Aorta (tissue), 5 donors: Measurements from ENCODE around the gene C20orf144. TPM values are rescaled to one million over a fixed set of nuclear protein-coding genes. Genes with fewer than 3 reads are reported as not detected.
"Not testable (repeated sequence)": the region's sequence is repeated elsewhere in the genome, so short reads cannot be mapped to it uniquely, and the experiment has no call there.

ENCODE experiments used
- ATAC-seq: fragments of 200-7000 bp; cut with Tn5 transposase; one replicate; pipeline ENCODE4 v1.9.1; 2022; ENCODE audit warnings: moderate library complexity; ENCODE audit not compliant: low FRiP score
- DNase-seq, 2 donors: peaks; one replicate each; pipeline ENCODE4 v3.0.0-alpha.2; 2020
- H3K27ac ChIP-seq, 2 donors: one replicate each; pipeline ENCODE4 v1.5.1; 2013; ENCODE audit warnings: low read length in 2 of 2, mild to moderate bottlenecking in 2 of 2, moderate library complexity in 2 of 2, control low read depth in 1 of 2, inconsistent platforms in 1 of 2, low read depth in 1 of 2
- H3K27me3 ChIP-seq, 2 donors: one replicate each; pipeline ENCODE4 v1.6.1; 2013; ENCODE audit warnings: control low read depth in 1 of 2, low read length in 1 of 2, mild to moderate bottlenecking in 1 of 2, moderate library complexity in 1 of 2; ENCODE audit not compliant: insufficient read depth in 2 of 2, control insufficient read depth in 1 of 2
- H3K36me3 ChIP-seq, 2 donors: one replicate each; pipeline ENCODE4 v1.6.1; 2013; ENCODE audit warnings: control low read depth in 1 of 2, low read length in 1 of 2, mild to moderate bottlenecking in 1 of 2; ENCODE audit not compliant: insufficient read depth in 2 of 2, control insufficient read depth in 1 of 2
- H3K4me1 ChIP-seq, 2 donors: one replicate each; pipeline ENCODE4 v1.6.1; 2013; ENCODE audit warnings: low read length in 2 of 2, control low read depth in 1 of 2, mild to moderate bottlenecking in 1 of 2, moderate library complexity in 1 of 2; ENCODE audit not compliant: insufficient read depth in 2 of 2, control insufficient read depth in 1 of 2
- H3K4me3 ChIP-seq, 2 donors: one replicate each; pipeline ENCODE4 v1.5.1; 2013; ENCODE audit warnings: low read length in 2 of 2, control low read depth in 1 of 2, mild to moderate bottlenecking in 1 of 2
- H3K9me3 ChIP-seq: one replicate; pipeline ENCODE4 v1.6.1; 2013; ENCODE audit warnings: mild to moderate bottlenecking, low read length; ENCODE audit not compliant: control insufficient read depth
- whole genome bisulfite sequencing, 2 donors: extraction: QIAGEN DNeasy Blood & Tissue Kit; methylation state at CpG; one replicate each; pipeline ENCODE4 v1.1.7; 2013; 5-methylcytosine and 5-hydroxymethylcytosine counted together
- intact Hi-C, 2 donors: fragments of 100-400 bp; cut with DNase I; formaldehyde crosslinking; loops; one replicate each; pipeline versions ENCODE4 v1.14.2 to v1.15.0; 2022
- polyA plus RNA-seq, 2 donors: library from polyadenylated mRNA; stranded (reverse); fragments of 200-250 nt; gene quantifications; one replicate each; pipeline ENCODE4 v1.2.3, GENCODE V29; 2013
- total RNA-seq, 2 donors: library from RNA; stranded (reverse); fragmentation: NEBNext Ultra II Directional; extraction: Animal tissue kit (Norgen Biotek cat#: 25700); gene quantifications; one replicate each; pipeline ENCODE4 v1.2.1, GENCODE V29; 2021
- donor health status: healthy with polysubstance abuse.
- donor health status: Bipolar disorder and iron deficiency.
- donor health status: DM: no; HTN: no; CAD: no.
- donor health status: DM: no; HTN: no; CAD: no.
- donor health status: DM: yes; HTN: yes; CAD: no.

Gene C20orf144
- total and polyA plus RNA-seq, 4 donors = 0.16 to 0.31 TPM; not detected in 2

DNA sequence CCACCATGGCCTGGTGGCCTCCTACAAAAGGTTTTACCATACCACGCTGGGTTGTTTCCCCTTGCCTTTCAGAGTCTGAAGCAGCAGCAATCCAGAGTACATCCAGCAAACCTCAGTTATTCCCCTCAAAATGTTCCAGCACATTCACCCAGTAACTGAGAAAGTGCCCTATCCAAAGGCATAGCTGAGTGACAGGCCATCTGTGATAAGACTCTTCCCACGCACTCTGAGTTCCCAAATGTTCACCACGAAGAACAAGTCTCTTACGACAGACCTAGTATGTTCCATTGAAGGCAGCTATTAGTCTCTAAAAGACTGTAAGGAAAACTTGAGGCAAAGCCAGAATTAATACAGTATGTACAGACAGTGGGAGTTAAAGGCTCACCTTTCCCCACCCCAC lies 31.6 kb upstream of the C20orf144 start:
- Histone ChIP-seq H3K36me3 (peaks cover 3 to 10% of the 10 kb centered on the region in 2 donors), H3K4me3 (no peak overlapping the region), H3K27ac (no peak overlapping the region), H3K27me3 (no peaks in the 10 kb centered on the region), H3K9me3 (no peaks in the 10 kb centered on the region), H3K4me1 (no peaks in the 10 kb centered on the region)
- intact Hi-C loops = no loop called here
- DNase-seq = no peak
- WGBS, 2 donors = 62 to 73% methylated on average over 4 of the region's 4 CpGs
- no peak for ATAC-seq

DNA sequence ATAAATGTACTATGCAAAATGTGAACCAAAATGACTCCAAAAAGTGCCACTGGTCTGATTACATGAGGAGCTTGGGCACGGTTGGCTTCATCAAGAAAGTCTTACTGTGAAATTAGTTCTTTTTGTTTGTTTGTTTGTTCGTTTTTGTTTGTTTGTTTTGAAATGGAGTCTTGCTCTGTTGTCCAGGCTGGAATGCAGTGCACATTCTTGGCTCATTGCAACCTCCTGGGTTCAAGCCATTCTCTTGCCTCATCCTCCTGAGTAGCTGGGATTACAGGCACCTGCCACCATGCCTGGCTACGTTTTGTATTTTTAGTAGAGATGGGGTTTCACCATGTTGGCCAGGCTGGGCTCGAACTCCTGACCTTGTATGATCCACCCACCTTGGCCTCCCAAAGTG lies 30.2 kb upstream of the C20orf144 start:
- intact Hi-C loops, DNase-seq, H3K27ac ChIP-seq, ATAC-seq, H3K27me3 ChIP-seq, H3K4me1 ChIP-seq, H3K4me3 ChIP-seq, H3K9me3 ChIP-seq: not testable (repeated sequence)
- H3K36me3 ChIP-seq = peaks cover 8 to 13% of the 10 kb centered on the region in 2 donors
- 72 to 74% methylated on average over 4 of the region's 4 CpGs for WGBS, 2 donors

DNA sequence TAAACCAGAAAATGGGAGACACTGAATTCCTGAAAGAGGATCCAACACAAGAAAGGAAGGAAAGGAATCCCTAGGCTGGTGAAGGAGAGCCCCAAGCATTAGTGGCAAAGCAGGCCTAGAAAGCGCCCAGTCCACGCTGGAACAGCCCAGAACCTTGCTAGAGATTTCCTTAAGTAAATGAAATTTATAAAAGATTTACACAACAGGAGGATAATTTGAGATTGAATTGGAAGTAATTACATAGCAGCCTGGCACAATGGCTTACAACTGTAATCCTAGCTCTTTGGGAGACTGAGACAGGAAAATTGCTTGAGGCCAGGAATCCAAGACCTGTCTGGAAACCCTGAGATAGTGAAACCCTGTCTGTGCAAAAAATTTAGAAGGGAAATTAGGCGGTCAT lies 26.8 kb upstream of the C20orf144 start:
- H3K4me3 ChIP-seq = no peak overlapping the region
- no peaks in the 10 kb centered on the region for H3K9me3 ChIP-seq
- no peaks in the 10 kb centered on the region for H3K27me3 ChIP-seq
- H3K27ac ChIP-seq = no peak overlapping the region
- H3K4me1 ChIP-seq = no peaks in the 10 kb centered on the region
- peaks cover 10 to 12% of the 10 kb centered on the region in 2 donors for H3K36me3 ChIP-seq
- intact Hi-C loops = no loop called here
- ATAC-seq (no peak), DNase-seq (no peak)
- WGBS, 2 donors = 98% methylated on average over 3 of the region's 3 CpGs

DNA sequence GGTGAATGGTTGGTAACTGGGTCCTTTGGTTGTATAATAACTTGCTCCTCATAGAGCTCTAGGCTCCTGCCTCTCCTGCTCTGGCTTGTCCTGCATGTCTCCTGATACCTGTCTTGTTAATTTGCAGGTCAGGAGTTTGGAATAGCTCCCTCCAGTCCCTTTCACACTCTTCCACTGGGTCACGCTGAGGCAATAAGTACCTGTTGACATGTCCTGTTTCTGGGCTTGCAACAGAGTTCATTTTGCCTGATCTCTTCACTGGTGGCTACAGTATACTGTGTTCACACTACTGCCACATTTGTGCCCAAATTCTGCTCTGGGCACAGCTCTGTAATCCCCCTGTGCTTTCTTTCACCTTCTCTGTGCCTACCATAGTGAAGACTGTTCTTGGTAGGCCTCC lies 25.4 kb upstream of the C20orf144 start:
- peaks cover 7 to 9% of the 10 kb centered on the region in 2 donors for H3K36me3 ChIP-seq
- 95 to 97% methylated on average over 1 of the region's 1 CpG for WGBS, 2 donors
- ATAC-seq = no peak

DNA sequence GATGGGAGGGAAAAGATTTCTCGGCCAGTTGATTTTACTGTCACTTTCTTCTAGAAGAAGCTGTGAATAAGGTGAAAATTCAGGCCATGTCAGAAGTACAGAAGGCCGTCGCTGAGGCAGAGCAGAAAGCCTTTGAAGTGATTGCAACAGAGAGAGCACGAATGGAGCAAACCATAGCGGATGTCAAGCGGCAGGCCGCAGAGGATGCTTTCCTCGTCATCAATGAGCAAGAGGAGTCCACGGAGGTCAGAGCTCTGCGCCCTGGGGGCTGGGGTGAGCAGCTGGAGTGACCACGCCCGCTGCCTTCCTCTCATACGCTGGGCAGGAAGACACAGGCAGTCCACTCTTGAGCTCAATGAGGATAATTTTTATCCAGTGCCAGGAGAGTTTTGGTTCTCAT lies 21.8 kb upstream of the C20orf144 start:
- H3K27ac ChIP-seq = no peak overlapping the region
- H3K36me3 ChIP-seq = peaks cover 7 to 14% of the 10 kb centered on the region in 2 donors
- no peaks in the 10 kb centered on the region for H3K9me3 ChIP-seq
- H3K27me3 ChIP-seq = no peaks in the 10 kb centered on the region
- no peak for ATAC-seq
- intact Hi-C loops = loop anchor here in 1 of 2 donors (10.0 kb wide), 1 partner anchor 225 kb away; no protein-coding TSS in a partner anchor
- 92 to 93% methylated on average over 13 of the region's 13 CpGs for WGBS, 2 donors
- no peak for DNase-seq
- H3K4me1 ChIP-seq = no peaks in the 10 kb centered on the region
- H3K4me3 ChIP-seq = no peak overlapping the region

More for the DNA sequence above, 25.4 kb upstream of the C20orf144 start:
- no peak for DNase-seq
- Histone ChIP-seq H3K4me1 (no peaks in the 10 kb centered on the region), H3K27me3 (no peaks in the 10 kb centered on the region), H3K27ac (no peak overlapping the region), H3K9me3 (no peaks in the 10 kb centered on the region), H3K4me3 (no peak overlapping the region)
- intact Hi-C loops = no loop called here

DNA sequence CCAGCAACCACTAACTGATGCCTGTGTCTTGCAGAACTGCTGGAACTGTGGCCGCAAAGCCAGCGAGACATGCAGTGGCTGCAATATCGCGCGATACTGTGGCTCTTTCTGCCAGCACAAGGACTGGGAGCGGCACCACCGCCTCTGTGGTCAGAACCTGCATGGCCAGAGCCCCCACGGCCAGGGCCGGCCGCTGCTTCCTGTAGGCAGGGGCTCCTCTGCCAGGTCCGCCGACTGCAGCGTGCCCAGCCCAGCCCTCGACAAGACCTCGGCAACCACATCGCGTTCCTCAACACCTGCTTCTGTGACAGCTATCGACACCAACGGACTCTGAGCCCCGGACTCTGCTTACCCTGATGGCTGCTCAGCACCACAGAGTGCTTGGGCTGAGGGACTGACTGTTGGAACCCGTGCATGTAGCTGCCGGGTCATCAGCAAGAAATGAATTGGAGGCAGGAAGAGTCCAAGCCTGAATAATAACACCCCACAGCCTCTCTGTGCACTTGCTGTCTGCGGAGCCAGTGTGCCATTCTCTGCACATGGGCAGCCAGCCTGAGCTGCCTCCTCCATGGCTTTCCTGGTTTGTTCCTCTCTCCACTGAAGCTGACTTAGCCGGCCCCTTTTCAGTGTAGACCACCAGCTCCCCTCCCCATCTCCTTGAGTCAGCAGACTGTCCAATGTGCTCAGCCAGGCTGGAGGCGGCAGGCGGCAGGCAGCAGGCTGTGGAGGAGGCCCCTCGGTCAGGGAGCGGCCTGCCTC lies 17.6 kb upstream of the C20orf144 start:
- Histone ChIP-seq H3K27me3 (no peaks in the 10 kb centered on the region), H3K9me3 (no peaks in the 10 kb centered on the region), H3K36me3 (peaks cover 0 to 9% of the 10 kb centered on the region in 2 donors), H3K4me3 (no peak overlapping the region), H3K27ac (no peak overlapping the region), H3K4me1 (peaks cover 0 to 4% of the 10 kb centered on the region in 2 donors)
- DNase-seq = no peak
- intact Hi-C loops = loop anchor here in 1 of 2 donors (5.0 to 10.0 kb wide), 2 partner anchors 182 to 230 kb away; no protein-coding TSS in a partner anchor
- 96% methylated on average over 28 of the region's 28 CpGs for WGBS, 2 donors
- ATAC-seq = no peak

DNA sequence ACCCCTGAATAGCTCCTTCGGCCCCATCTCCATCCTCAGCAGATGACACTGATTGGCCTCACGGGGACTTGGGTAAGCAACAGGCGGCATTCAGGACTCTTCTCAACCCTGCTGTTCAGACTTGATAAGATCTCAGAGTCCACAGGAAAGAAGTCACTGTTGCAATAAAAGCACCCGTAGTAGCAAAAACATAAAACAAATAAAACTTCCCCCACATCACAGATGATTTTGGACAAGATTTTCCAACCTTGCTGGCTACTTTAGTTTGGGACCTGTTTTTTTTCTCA lies 17.1 kb upstream of the C20orf144 start:
- no peak for ATAC-seq
- DNase-seq = no peak
- Histone ChIP-seq H3K27ac (no peak overlapping the region), H3K4me3 (no peak overlapping the region), H3K4me1 (peaks cover 0 to 4% of the 10 kb centered on the region in 2 donors), H3K27me3 (no peaks in the 10 kb centered on the region), H3K36me3 (peaks cover 0 to 9% of the 10 kb centered on the region in 2 donors), H3K9me3 (no peaks in the 10 kb centered on the region)
- WGBS, 2 donors = 90 to 98% methylated on average over 4 of the region's 4 CpGs
- intact Hi-C loops = loop anchor here in 1 of 2 donors (5.0 to 10.0 kb wide), 2 partner anchors 183 to 230 kb away; no protein-coding TSS in a partner anchor

DNA sequence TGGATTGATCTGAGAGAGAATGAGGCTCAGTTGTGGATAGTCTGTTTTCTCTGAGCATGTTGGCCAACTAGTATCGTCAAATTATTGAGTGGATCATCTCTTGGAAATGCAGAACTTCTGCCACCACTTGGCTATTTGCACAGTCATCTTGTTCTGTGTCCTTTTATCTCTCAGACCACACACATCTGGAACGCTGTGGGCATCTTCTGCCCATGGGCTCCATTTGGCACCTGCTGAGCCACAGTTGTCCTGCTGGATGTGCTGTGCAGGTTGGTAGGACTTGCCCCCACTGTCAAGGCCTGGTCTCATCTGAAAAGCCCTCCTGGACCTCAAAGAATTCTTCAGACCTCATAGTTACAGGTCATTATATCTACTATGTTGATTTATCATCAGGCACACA lies 16.7 kb upstream of the C20orf144 start:
- intact Hi-C loops = loop anchor here in 1 of 2 donors (5.0 to 10.0 kb wide), 2 partner anchors 183 to 231 kb away; no protein-coding TSS in a partner anchor
- Histone ChIP-seq H3K27me3 (no peaks in the 10 kb centered on the region), H3K9me3 (no peaks in the 10 kb centered on the region), H3K27ac (no peak overlapping the region), H3K36me3 (peaks cover 0 to 7% of the 10 kb centered on the region in 2 donors), H3K4me1 (peaks cover 0 to 4% of the 10 kb centered on the region in 2 donors), H3K4me3 (no peak overlapping the region)
- WGBS, 2 donors = 96 to 98% methylated on average over 2 of the region's 2 CpGs
- DNase-seq (no peak), ATAC-seq (no peak)

DNA sequence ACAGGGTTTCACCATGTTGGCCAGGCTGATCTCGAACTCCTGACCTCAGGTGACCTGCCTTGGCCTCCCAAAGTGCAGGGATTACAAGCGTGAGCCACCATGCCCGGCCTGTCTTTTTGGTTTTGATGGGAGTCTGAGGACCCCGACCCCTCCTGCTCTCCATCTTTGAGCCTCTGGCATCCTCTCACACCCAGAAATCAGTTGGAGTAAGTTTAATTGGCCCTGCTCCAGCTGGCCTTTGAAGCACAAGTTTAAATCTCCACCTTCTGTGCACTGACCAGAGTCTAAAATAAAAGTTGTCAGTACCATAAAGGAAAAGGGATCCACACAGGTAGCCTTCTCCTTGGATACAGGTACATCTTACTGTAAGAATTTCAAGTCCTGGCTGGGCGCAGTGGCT lies 15.9 kb upstream of the C20orf144 start:
- ATAC-seq = no peak

More for the DNA sequence above, 15.9 kb upstream of the C20orf144 start:
- H3K36me3 ChIP-seq = peaks cover 0 to 7% of the 10 kb centered on the region in 2 donors
- H3K4me1 ChIP-seq = peaks cover 0 to 4% of the 10 kb centered on the region in 2 donors
- H3K27me3 ChIP-seq = no peaks in the 10 kb centered on the region
- H3K4me3 ChIP-seq = no peak overlapping the region
- DNase-seq = no peak
- H3K27ac ChIP-seq = no peak overlapping the region
- no peaks in the 10 kb centered on the region for H3K9me3 ChIP-seq
- 89 to 91% methylated on average over 5 of the region's 5 CpGs for WGBS, 2 donors
- intact Hi-C loops = loop anchor here in 1 of 2 donors (5.0 to 10.0 kb wide), 2 partner anchors 184 to 231 kb away; no protein-coding TSS in a partner anchor
